ENCODE measurements around the gene PTCSC3. TPM values are rescaled to one million over a fixed set of nuclear protein-coding genes. Genes with fewer than 3 reads are reported as not detected.

The PTCSC3 gene
- total and polyA plus RNA-seq, 9 of the 15 experiments (the other 6 are each of a cell fraction or from before 2014, with no cell fraction given): not detected

DNA sequence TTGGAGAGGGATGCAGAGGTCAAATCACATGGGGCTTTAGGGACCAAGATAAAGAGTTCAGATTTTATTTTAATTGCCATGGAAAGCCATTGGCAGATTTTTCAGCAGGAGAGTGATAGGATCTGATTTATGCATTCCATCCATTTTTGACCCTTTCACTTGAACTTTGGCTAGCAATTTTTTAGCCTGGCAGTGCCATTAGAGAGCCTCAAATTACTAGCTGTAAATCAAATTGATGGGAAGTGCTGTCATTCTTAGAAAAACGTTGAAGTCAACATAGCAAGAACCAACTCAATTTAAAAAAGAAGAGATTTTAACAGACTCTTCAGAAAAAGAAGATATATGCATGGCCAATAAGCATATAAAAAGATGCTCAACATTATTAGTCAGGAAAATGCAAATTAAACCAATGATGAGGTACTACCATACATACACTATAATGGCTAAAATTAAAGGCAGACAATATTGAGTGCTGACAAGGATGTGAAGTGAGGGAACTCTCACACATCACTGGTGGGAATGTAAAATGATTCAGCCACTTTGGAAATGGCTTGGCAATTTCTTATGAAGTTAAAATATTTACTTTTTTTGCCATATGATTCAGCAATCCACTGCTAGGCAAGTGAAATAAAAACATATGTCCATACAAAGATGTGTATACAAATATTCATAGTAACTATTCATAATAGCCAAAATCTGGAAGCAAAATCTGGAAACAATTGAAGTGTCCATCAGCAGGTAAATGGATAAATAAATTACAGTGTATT lies 89.7 kb downstream of the PTCSC3 start:
- Histone ChIP-seq H3K27me3 (ENCODE audit: control insufficient read depth in 2 of 2, insufficient read depth in 2 of 2, low read length in 2 of 2) (no peaks in the 10 kb centered on the region), H3K4me2 (ENCODE audit: insufficient read depth, low read length) (no peak overlapping the region), H3K9me3 (replicated peaks; ENCODE audit: control insufficient read depth, insufficient read depth, low read depth, low read length) (peaks cover 2% of the 10 kb centered on the region; the same call in 1 of the 2 replicates), H3K4me1 (replicated peaks in 1 of 2; ENCODE audit: control insufficient read depth in 2 of 2, insufficient read depth in 2 of 2, low read length in 2 of 2) (no peaks in the 10 kb centered on the region; a peak in 1 of 5 replicates), H3K36me3 (ENCODE audit: control insufficient read depth, insufficient read depth, low read length) (no peaks in the 10 kb centered on the region), H3K27ac (ENCODE audit: extremely low read depth, low read depth, low read length) (no peak overlapping the region), H3K9me1 (ENCODE audit: control insufficient read depth, insufficient read depth, low read length) (no peaks in the 10 kb centered on the region), H3K79me2 (ENCODE audit: control insufficient read depth, insufficient read depth, low read length) (no peaks in the 10 kb centered on the region), H3K4me3 (no peak overlapping the region), H3K9ac (ENCODE audit: insufficient read depth in 1 of 2, low read depth in 2 of 2, low read length in 2 of 2) (no peak overlapping the region), H4K20me1 (replicated peaks; ENCODE audit: control insufficient read depth, insufficient read depth, low read length) (no peaks in the 10 kb centered on the region), H2AFZ (ENCODE audit: low read depth, low read length) (no peak overlapping the region)
- no TSS peak for BruUV-seq (replicated peaks)
- POLR2A ChIA-PET: no interaction called here
- WGBS (ENCODE audit: insufficient coverage, low coverage, missing lambda C conversion rate): 0% methylated on average over 1 of the region's 1 CpG
- in situ Hi-C loops (cut with MboI): no loop called here
- no peak for ATAC-seq
- FAIRE-seq: no peak
- DNase-seq (ENCODE audit: extremely low read depth in 1 of 4, low spot score in 3 of 4): no peak
- intact Hi-C loops (cut with micrococcal nuclease): no loop called here
- TF ChIP-seq ZNF165 (CRISPR knock-in tag; IDR thresholded peaks at IDR 0.05; ENCODE audit: borderline replicate concordance) (no peak), KAT8 (IDR thresholded peaks at IDR 0.05; ENCODE audit: low read depth) (no peak), HDAC8 (tag; IDR thresholded peaks at IDR 0.05) (no peak), SMC3 (conservative IDR thresholded peaks at IDR 0.05; ENCODE audit: insufficient read depth, low read depth, low read length) (no peak), HMG20B (CRISPR knock-in tag; IDR thresholded peaks at IDR 0.05) (no peak), PTTG1 (tag; IDR thresholded peaks at IDR 0.05; ENCODE audit: low read depth) (no peak)
- CTCF ChIA-PET (ENCODE audit: low intra/inter-chr PET ratio): no interaction called here

All from K562 (cell line).